ENCODE measurements around the gene SYNPR. TPM values are rescaled to one million over a fixed set of nuclear protein-coding genes. Genes with fewer than 3 reads are reported as not detected.
A peak's percentile ranks its signal among the peaks of the same experiment; 100 is the strongest.
"Not testable (repeated sequence)": the region's sequence is repeated elsewhere in the genome, so short reads cannot be mapped to it uniquely, and the experiment has no call there.

The SYNPR gene
- not detected for polyA plus RNA-seq (2013, experiment 1 of 2; ENCODE audit: insufficient read length)
- polyA plus RNA-seq (2013, experiment 2 of 2; ENCODE audit: insufficient read length): not detected

- DNase-seq: no peak
Observed at GRCh38 chr3:63278171-63279004, at the start of gene SYNPR. SYNPR (plus strand) TSS chr3:63278308.

- peak; percentile 62 for DNase-seq
Observed at GRCh38 chr3:63228677-63229076, 49.4 kb upstream of the SYNPR start.

- DNase-seq: no peak
Observed at GRCh38 chr3:63230146-63230545, 48.0 kb upstream of the SYNPR start.

- DNase-seq: no peak
Observed at GRCh38 chr3:63231643-63232042, 46.5 kb upstream of the SYNPR start.

- no peak for DNase-seq
Observed at GRCh38 chr3:63232764-63233396, 45.2 kb upstream of the SYNPR start.

GRCh38 chr3:63240381-63240902 is 37.7 kb upstream of the SYNPR start:
- DNase-seq: peak; percentile 55

- no peak for DNase-seq
Observed at GRCh38 chr3:63242124-63242523, 36.0 kb upstream of the SYNPR start.

GRCh38 chr3:63244486-63244885 is 33.6 kb upstream of the SYNPR start:
- no peak for DNase-seq

- DNase-seq: peak; percentile 1
Observed at GRCh38 chr3:63245726-63246241, 32.3 kb upstream of the SYNPR start.

GRCh38 chr3:63248015-63248414 is 30.1 kb upstream of the SYNPR start:
- no peak for DNase-seq

GRCh38 chr3:63251499-63251898 is 26.6 kb upstream of the SYNPR start:
- DNase-seq: no peak

- DNase-seq: not testable (repeated sequence)
Observed at GRCh38 chr3:63255819-63256218, 22.3 kb upstream of the SYNPR start.

- DNase-seq: no peak
Observed at GRCh38 chr3:63264716-63265115, 13.4 kb upstream of the SYNPR start.

GRCh38 chr3:63274359-63274758 is 3.7 kb upstream of the SYNPR start:
- no peak for DNase-seq

GRCh38 chr3:63279005-63279841 is 1.1 kb downstream of the SYNPR start:
- DNase-seq: peak; percentile 3

GRCh38 chr3:63287610-63288009 is 9.5 kb downstream of the SYNPR start:
- DNase-seq: no peak

GRCh38 chr3:63290686-63291085 is 12.6 kb downstream of the SYNPR start:
- DNase-seq: no peak

- no peak for DNase-seq
Observed at GRCh38 chr3:63294332-63294731, 16.2 kb downstream of the SYNPR start.

GRCh38 chr3:63295356-63295755 is 17.2 kb downstream of the SYNPR start:
- DNase-seq: no peak

- no peak for DNase-seq
Observed at GRCh38 chr3:63295806-63296205, 17.7 kb downstream of the SYNPR start.

- no peak for DNase-seq
Observed at GRCh38 chr3:63296249-63296648, 18.1 kb downstream of the SYNPR start.

- no peak for DNase-seq
Observed at GRCh38 chr3:63303238-63303637, 25.1 kb downstream of the SYNPR start.

GRCh38 chr3:63304421-63304820 is 26.3 kb downstream of the SYNPR start:
- no peak for DNase-seq

Measured in fibroblast of skin of abdomen (primary cell).